Endothelial cell of umbilical vein (primary cell): ENCODE results near the gene PACS1. TPM values are rescaled to one million over a fixed set of nuclear protein-coding genes. Genes with fewer than 3 reads are reported as not detected.
A peak's percentile ranks its signal among the peaks of the same experiment; 100 is the strongest.

Experiments
- BruUV-seq: library from RNA; stranded (reverse); fragments of 400-500 nt; replicated peaks from 2 replicates; lab custom pipeline; 2021; lab: Mats Ljungman, UMichigan
- CTCF ChIA-PET: fragments of 300-600, 350-600 bp; sonication (Branson Sonifier 250); formaldehyde crosslinking; loops from one replicate; lab custom pipeline; 2021; ENCODE audit warnings: antibody characterized with exemption, inconsistent platforms; lab: Charles Lee
- POLR2A ChIA-PET: fragments of 300-600, 350-600 bp; sonication (Branson Sonifier 250); formaldehyde crosslinking; loops from one replicate; lab custom pipeline; 2021; ENCODE audit warnings: antibody characterized with exemption, inconsistent platforms; lab: Charles Lee
- DNase-seq: peaks from one replicate; pipeline ENCODE4 v3.0.0-alpha.2; 2011; ENCODE audit warnings: low read depth, low spot score
- FAIRE-seq: peaks from 2 replicates; lab custom pipeline; 2011; peaks lifted over from hg19 to GRCh38; lab: Jason Lieb, UNC
- H2AFZ ChIP-seq: 2 replicates; pipeline ENCODE4 v1.6.0; 2012; ENCODE audit warnings: low read depth, low read length, control low read depth, inconsistent platforms
- H3K27ac ChIP-seq: 2 replicates; pipeline ENCODE4 v1.5.1; 2011; ENCODE audit warnings: low read depth, mild to moderate bottlenecking, control low read depth, low read length, moderate library complexity; ENCODE audit not compliant: insufficient read depth
- H3K27me3 ChIP-seq, 2 experiments: 2 replicates each; pipeline versions ENCODE4 v1.6.0 to v1.6.1; 2011; ENCODE audit warnings: low read length in 2 of 2, mixed read lengths in 1 of 2; ENCODE audit not compliant: control insufficient read depth in 2 of 2, insufficient read depth in 2 of 2
- H3K36me3 ChIP-seq, 2 experiments: 2 replicates in 1 of 2; 3 replicates in 1 of 2; pipeline ENCODE4 v1.5.1; 2011; ENCODE audit warnings: low read length in 2 of 2, mild to moderate bottlenecking in 1 of 2, moderate library complexity in 1 of 2; ENCODE audit not compliant: control insufficient read depth in 2 of 2, insufficient read depth in 2 of 2; ENCODE audit errors: extremely low read depth in 1 of 2
- H3K4me1 ChIP-seq: 3 replicates; pipeline ENCODE4 v1.5.1; 2011; ENCODE audit warnings: mild to moderate bottlenecking, low read length; ENCODE audit not compliant: control insufficient read depth, insufficient read depth; ENCODE audit errors: extremely low read depth
- H3K4me2 ChIP-seq: 2 replicates; pipeline ENCODE4 v1.6.1; 2011; ENCODE audit warnings: low read length, control low read depth, mixed read lengths; ENCODE audit not compliant: insufficient read depth
- H3K4me3 ChIP-seq, 3 experiments: fragments of 200-600 bp in 1 of 3; sonication (generic), shearing (Covaris generic) in 1 of 3; replicated peaks in 1 of 3; 2 replicates each; pipeline ENCODE4 v1.5.1; 2011 to 2016; ENCODE audit warnings: control low read depth in 3 of 3, low read length in 3 of 3, mild to moderate bottlenecking in 2 of 3, inconsistent platforms in 1 of 3, low read depth in 1 of 3, moderate library complexity in 1 of 3; ENCODE audit not compliant: insufficient read depth in 1 of 3
- H3K79me2 ChIP-seq: 2 replicates; pipeline ENCODE4 v1.6.0; 2012; ENCODE audit warnings: low read length, inconsistent platforms; ENCODE audit not compliant: control insufficient read depth, insufficient read depth
- H3K9ac ChIP-seq: replicated peaks from 2 replicates; pipeline ENCODE3; 2011; ENCODE audit warnings: low read length, control low read depth; ENCODE audit not compliant: insufficient read depth; ENCODE audit errors: extremely low read depth
- H3K9me1 ChIP-seq: replicated peaks from 3 replicates; pipeline ENCODE4 v1.6.0; 2011; ENCODE audit warnings: mild to moderate bottlenecking, low read length; ENCODE audit not compliant: control insufficient read depth, insufficient read depth; ENCODE audit errors: extremely low read depth
- H3K9me3 ChIP-seq: replicated peaks from 2 replicates; pipeline ENCODE4 v1.5.1; 2012; ENCODE audit warnings: low read length, inconsistent platforms; ENCODE audit not compliant: control insufficient read depth, insufficient read depth
- H4K20me1 ChIP-seq: replicated peaks from 2 replicates; pipeline ENCODE3; 2011; ENCODE audit warnings: mild to moderate bottlenecking, low read length; ENCODE audit not compliant: control insufficient read depth, insufficient read depth; ENCODE audit errors: extremely low read depth
- GATA2 ChIP-seq: IDR thresholded peaks from 2 replicates; pipeline ENCODE4 v1.7.0; 2011; ENCODE audit warnings: low read depth, mild to moderate bottlenecking, moderate library complexity, mixed read lengths, low read length; ENCODE audit not compliant: insufficient read length, insufficient read depth
- MYC ChIP-seq: IDR thresholded peaks from one replicate; pipeline ENCODE4 v1.6.1; 2011; ENCODE audit warnings: mild to moderate bottlenecking, low read depth, low read length
- POLR2AphosphoS5 ChIP-seq: IDR thresholded peaks from 2 replicates; pipeline ENCODE4 v1.6.1; 2012; ENCODE audit warnings: low read depth, mild to moderate bottlenecking, control low read depth, low read length, moderate library complexity; ENCODE audit not compliant: insufficient read depth
- dilution Hi-C: fragments of 300-500 bp; cut with MboI; formaldehyde crosslinking; loops from one replicate; pipeline ENCODE4 v1.15.0; 2019; ENCODE audit warnings: low sequenced_read_pairs; ENCODE audit not compliant: extremely low pct_ligation_motif_present
- intact Hi-C: fragments of 100-400 bp; cut with micrococcal nuclease; formaldehyde crosslinking; loops from one replicate; pipeline ENCODE4 v1.10.0; 2022
- polyA plus RNA-seq, 4 experiments: library from polyadenylated mRNA; depleted of rRNA in 3 of 4; stranded (reverse) in 3 of 4; unstranded in 1 of 4; fragments of >200 nt; gene quantifications; 2 replicates each; pipeline versions ENCODE4 v1.2.1 to v1.2.3, GENCODE V29; 2011 to 2012; ENCODE audit warnings: missing spikeins in 1 of 4
- total RNA-seq: library from RNA; stranded (reverse); gene quantifications from 2 replicates; pipeline ENCODE4 v1.2.3, GENCODE V29; 2021
- TF ChIP-seq, protein P1 (sequence below), 2 donors: IDR thresholded peaks; 1 replicate in 1 of 2; 2 replicates in 1 of 2; pipeline ENCODE4 v1.5.1; 2011; ENCODE audit warnings: low read length in 2 of 2, mild to moderate bottlenecking in 2 of 2, moderate library complexity in 2 of 2, control low read depth in 1 of 2, inconsistent platforms in 1 of 2, low read depth in 1 of 2; ENCODE audit not compliant: insufficient read depth in 1 of 2; ENCODE audit errors: extremely low read depth in 1 of 2
- TF ChIP-seq, protein P2 (sequence below): IDR thresholded peaks from 2 replicates; pipeline ENCODE4 v1.6.1; 2011; ENCODE audit not compliant: insufficient read depth, insufficient read length

PACS1 gene
- total and polyA plus RNA-seq, 2 donors (not counting 3 experiments of a cell fraction or from before 2014, with no cell fraction given), result 26.4 to 64.4 TPM

DNA sequence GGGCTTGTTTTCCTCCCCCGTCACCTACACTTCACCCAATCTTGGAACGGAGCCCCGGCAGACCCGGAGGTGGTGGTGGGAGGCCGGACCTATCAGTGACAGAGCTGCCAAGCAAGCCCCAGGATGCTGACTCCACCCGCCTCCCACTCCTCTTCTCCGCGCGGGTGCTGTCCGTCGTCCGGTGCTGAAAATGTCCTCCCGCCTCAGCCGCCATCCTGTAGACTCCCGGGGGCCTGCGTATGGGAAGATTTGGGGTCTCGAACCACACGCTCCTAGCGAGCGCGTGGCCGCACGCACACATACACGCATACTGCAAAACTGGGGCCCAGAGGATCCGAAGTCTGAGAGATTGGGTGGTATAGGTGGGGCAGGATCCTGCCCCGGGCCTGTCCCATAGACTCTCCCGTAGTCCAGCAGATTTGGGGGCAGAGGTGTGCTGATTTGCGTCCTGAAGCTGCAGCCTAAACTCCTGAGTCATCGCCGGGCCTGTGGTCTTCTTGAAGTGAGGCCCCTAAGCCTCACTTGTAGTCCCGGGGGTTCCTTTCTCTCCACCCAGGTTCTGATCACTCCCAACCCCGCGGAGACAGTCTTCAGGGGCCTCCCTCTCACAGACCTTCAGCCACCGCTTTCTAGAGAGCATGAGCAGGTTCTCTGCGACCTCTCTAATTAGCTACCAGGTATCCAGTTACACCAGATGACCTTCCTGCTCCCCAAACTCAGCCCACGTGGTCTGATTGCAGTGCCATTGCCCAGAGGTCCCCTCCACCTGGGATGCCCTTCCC, 219.7 kb downstream of the PACS1 start:
- peak overlapping the region; percentile 69 for H3K4me2 ChIP-seq
- peaks cover 12% of the 10 kb centered on the region for H3K79me2 ChIP-seq
- H3K4me3 ChIP-seq, result peak overlapping the region; percentile 9 to 73 (median 62)
- no peak for FAIRE-seq
- dilution Hi-C loops (no loop called here), intact Hi-C loops (loop anchor here (1.0 kb wide), 3 partner anchors 22 to 132 kb away; partner anchors contain the start of gene NPAS4)
- no peaks in the 10 kb centered on the region for H3K9me3 ChIP-seq
- H4K20me1 ChIP-seq, result no peaks in the 10 kb centered on the region
- peak overlapping the region; percentile 46 for H3K9ac ChIP-seq
- H3K36me3 ChIP-seq, result peaks cover 0 to 6% of the 10 kb centered on the region in 2 experiments
- ChIA-PET CTCF (interaction anchor here (1.0 to 1.9 kb wide), 6 partner anchors 7 to 67 kb away, joined by 3 to 10 read pairs (median 6); no protein-coding TSS in a partner anchor), POLR2A (interaction anchor here (1.0 to 1.4 kb wide), 4 partner anchors 22 to 53 kb away, joined by 3 to 12 read pairs (median 7); partner anchors contain the start of genes RAB1B and RIN1)
- H3K27me3 ChIP-seq, result peaks cover 20% of the 10 kb centered on the region in 2 experiments
- no peaks in the 10 kb centered on the region for H3K9me1 ChIP-seq
- TF ChIP-seq, protein P1, sequence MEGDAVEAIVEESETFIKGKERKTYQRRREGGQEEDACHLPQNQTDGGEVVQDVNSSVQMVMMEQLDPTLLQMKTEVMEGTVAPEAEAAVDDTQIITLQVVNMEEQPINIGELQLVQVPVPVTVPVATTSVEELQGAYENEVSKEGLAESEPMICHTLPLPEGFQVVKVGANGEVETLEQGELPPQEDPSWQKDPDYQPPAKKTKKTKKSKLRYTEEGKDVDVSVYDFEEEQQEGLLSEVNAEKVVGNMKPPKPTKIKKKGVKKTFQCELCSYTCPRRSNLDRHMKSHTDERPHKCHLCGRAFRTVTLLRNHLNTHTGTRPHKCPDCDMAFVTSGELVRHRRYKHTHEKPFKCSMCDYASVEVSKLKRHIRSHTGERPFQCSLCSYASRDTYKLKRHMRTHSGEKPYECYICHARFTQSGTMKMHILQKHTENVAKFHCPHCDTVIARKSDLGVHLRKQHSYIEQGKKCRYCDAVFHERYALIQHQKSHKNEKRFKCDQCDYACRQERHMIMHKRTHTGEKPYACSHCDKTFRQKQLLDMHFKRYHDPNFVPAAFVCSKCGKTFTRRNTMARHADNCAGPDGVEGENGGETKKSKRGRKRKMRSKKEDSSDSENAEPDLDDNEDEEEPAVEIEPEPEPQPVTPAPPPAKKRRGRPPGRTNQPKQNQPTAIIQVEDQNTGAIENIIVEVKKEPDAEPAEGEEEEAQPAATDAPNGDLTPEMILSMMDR (IDR thresholded peaks at IDR 0.05; ENCODE audit: extremely low read depth in 1 of 2, insufficient read depth in 1 of 2, low read depth in 1 of 2, low read length in 2 of 2), result no peak
- TF ChIP-seq, protein P2, sequence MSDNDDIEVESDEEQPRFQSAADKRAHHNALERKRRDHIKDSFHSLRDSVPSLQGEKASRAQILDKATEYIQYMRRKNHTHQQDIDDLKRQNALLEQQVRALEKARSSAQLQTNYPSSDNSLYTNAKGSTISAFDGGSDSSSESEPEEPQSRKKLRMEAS, result no peak
- TF ChIP-seq MYC, result no peak
- no peak for TF ChIP-seq GATA2
- no peak for TF ChIP-seq POLR2AphosphoS5
- peaks cover 13% of the 10 kb centered on the region for H3K4me1 ChIP-seq
- BruUV-seq, result TSS peak; percentile 93
- H2AFZ ChIP-seq, result peak overlapping the region; percentile 77
- H3K27ac ChIP-seq, result peak overlapping the region; percentile 54
- DNase-seq, result no peak
